ENCODE data around the gene TBC1D14. TPM values are rescaled to one million over a fixed set of nuclear protein-coding genes. Genes with fewer than 3 reads are reported as not detected.

Gene TBC1D14
- total and polyA plus RNA-seq, 2 donors from 2014 or later = 44.9 to 77.7 TPM

DNA sequence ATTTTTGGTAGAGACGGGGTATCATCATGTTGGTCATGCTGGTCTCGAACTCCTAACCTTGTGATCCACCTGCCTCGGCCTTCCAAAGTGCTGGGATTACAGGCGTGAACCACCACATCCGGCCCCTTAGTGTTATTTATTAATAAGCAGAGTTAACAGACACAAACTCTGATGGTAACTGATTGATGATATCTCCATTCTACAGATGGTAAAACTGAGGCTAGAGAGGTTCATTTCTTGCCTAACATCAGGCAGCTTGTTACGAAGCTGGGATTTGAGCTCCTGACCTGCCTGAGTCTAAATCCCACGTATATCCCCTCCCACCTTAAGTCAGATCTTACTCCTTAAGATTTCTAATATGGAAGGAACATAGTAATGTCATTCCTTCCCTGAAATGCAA lies 36.9 kb downstream of the TBC1D14 start:
- no peak overlapping the region for H3K9ac ChIP-seq (ENCODE audit: low read length in 3 of 3)
- intact Hi-C loops (cut with DNase I) = no loop called here
- peak overlapping the region; percentile 40 to 81 for H3K27ac ChIP-seq (ENCODE audit: low read depth in 2 of 2, low read length in 2 of 2)
- no peak overlapping the region for H3K4me3 ChIP-seq (ENCODE audit: low read length in 3 of 3)
- TF ChIP-seq, protein P1, sequence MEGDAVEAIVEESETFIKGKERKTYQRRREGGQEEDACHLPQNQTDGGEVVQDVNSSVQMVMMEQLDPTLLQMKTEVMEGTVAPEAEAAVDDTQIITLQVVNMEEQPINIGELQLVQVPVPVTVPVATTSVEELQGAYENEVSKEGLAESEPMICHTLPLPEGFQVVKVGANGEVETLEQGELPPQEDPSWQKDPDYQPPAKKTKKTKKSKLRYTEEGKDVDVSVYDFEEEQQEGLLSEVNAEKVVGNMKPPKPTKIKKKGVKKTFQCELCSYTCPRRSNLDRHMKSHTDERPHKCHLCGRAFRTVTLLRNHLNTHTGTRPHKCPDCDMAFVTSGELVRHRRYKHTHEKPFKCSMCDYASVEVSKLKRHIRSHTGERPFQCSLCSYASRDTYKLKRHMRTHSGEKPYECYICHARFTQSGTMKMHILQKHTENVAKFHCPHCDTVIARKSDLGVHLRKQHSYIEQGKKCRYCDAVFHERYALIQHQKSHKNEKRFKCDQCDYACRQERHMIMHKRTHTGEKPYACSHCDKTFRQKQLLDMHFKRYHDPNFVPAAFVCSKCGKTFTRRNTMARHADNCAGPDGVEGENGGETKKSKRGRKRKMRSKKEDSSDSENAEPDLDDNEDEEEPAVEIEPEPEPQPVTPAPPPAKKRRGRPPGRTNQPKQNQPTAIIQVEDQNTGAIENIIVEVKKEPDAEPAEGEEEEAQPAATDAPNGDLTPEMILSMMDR (IDR thresholded peaks at IDR 0.05; ENCODE audit: borderline replicate concordance, extremely low read depth, insufficient read depth) = no peak
- no peaks in the 10 kb centered on the region for H3K36me3 ChIP-seq (ENCODE audit: control insufficient read depth in 2 of 3, insufficient read depth in 3 of 3, low read length in 3 of 3)
- H3K4me1 ChIP-seq (ENCODE audit: control insufficient read depth in 2 of 3, insufficient read depth in 2 of 3, low read depth in 1 of 3, low read length in 3 of 3) = peaks cover 2 to 33% (median 16%) of the 10 kb centered on the region in 3 donors
- DNase-seq (peak in 1 of 5 donors; percentile 1), FAIRE-seq (no peak)
- H3K9me3 ChIP-seq (ENCODE audit: control insufficient read depth in 2 of 3, insufficient read depth in 1 of 3, low read length in 3 of 3) = no peaks in the 10 kb centered on the region
- no peaks in the 10 kb centered on the region for H3K27me3 ChIP-seq (ENCODE audit: control insufficient read depth, insufficient read depth, low read length)

DNA sequence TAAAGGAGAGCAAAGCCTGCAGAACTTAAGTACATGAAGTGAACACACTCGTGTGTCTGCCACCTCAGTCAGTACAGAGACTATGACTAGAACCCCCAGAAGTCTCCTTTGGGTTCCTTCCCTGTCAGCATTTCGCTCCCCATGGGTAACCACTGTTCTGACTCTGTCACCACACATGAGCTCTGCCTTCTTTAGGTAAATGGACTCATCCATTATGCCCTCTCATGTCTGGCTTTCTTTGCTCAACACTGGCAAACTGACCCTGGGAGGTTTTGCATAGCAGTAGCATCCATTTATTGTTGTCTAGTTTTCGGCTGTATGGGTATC lies 38.5 kb downstream of the TBC1D14 start:
- intact Hi-C loops (cut with DNase I) = no loop called here
- H3K36me3 ChIP-seq (ENCODE audit: control insufficient read depth in 2 of 3, insufficient read depth in 3 of 3, low read length in 3 of 3) = no peaks in the 10 kb centered on the region
- peak overlapping the region; percentile 91 to 97 for H3K27ac ChIP-seq (ENCODE audit: low read depth in 2 of 2, low read length in 2 of 2)
- H3K9ac ChIP-seq (ENCODE audit: low read length in 3 of 3) = peak overlapping the region in 2 of 3 donors; percentile 55 to 62
- DNase-seq (no peak), FAIRE-seq (no peak)
- no peaks in the 10 kb centered on the region for H3K27me3 ChIP-seq (ENCODE audit: control insufficient read depth, insufficient read depth, low read length)
- H3K4me3 ChIP-seq (ENCODE audit: low read length in 3 of 3) = peak overlapping the region in 2 of 3 donors; percentile 0 to 14
- TF ChIP-seq, protein P1 (IDR thresholded peaks at IDR 0.05; ENCODE audit: borderline replicate concordance, extremely low read depth, insufficient read depth) = no peak
- H3K9me3 ChIP-seq (ENCODE audit: control insufficient read depth in 2 of 3, insufficient read depth in 1 of 3, low read length in 3 of 3) = no peaks in the 10 kb centered on the region
- H3K4me1 ChIP-seq (ENCODE audit: control insufficient read depth in 2 of 3, insufficient read depth in 2 of 3, low read depth in 1 of 3, low read length in 3 of 3) = peaks cover 0 to 30% (median 24%) of the 10 kb centered on the region in 3 donors

DNA sequence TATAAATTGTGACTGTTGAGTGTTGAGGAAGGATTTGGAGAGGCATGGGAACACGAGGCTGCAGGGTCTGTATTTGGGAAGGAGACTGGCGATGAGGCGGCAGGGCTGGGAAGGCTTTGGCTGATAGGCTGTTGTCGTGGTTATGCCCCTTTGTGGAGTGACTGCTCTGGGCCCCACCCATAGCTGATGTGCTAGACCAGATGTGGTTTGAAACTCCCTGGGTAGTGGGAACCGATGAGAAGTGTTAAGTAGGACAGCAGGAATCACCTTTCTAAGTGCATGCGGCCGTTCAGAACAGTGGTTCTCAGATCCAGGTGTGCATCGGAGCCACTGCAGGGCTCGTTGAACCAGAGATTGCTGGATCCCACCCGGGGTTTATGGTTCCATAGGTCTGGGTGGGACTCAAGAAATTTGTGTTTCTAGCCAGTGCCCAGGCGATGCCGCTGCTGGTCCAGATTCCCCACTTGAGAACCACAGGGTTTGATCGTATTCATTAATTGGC lies 42.3 kb downstream of the TBC1D14 start:
- Histone ChIP-seq H3K9me3 (ENCODE audit: control insufficient read depth in 2 of 3, insufficient read depth in 1 of 3, low read length in 3 of 3) (no peaks in the 10 kb centered on the region), H3K4me1 (ENCODE audit: control insufficient read depth in 2 of 3, insufficient read depth in 2 of 3, low read depth in 1 of 3, low read length in 3 of 3) (peaks cover 0 to 26% (median 26%) of the 10 kb centered on the region in 3 donors), H3K27ac (ENCODE audit: low read depth in 2 of 2, low read length in 2 of 2) (peak overlapping the region; percentile 37 to 51), H3K9ac (ENCODE audit: low read length in 3 of 3) (no peak overlapping the region), H3K27me3 (ENCODE audit: control insufficient read depth, insufficient read depth, low read length) (no peaks in the 10 kb centered on the region), H3K4me3 (ENCODE audit: low read length in 3 of 3) (no peak overlapping the region), H3K36me3 (ENCODE audit: control insufficient read depth in 2 of 3, insufficient read depth in 3 of 3, low read length in 3 of 3) (no peaks in the 10 kb centered on the region)
- DNase-seq (peak in 1 of 5 donors; percentile 42), FAIRE-seq (no peak)
- TF ChIP-seq, protein P1 (IDR thresholded peaks at IDR 0.05; ENCODE audit: borderline replicate concordance, extremely low read depth, insufficient read depth) = no peak
- intact Hi-C loops (cut with DNase I) = no loop called here

All from kidney (tissue), 14 donors.